ENCODE measurements around the gene CENPS. TPM values are rescaled to one million over a fixed set of nuclear protein-coding genes. Genes with fewer than 3 reads are reported as not detected.
A peak's percentile ranks its signal among the peaks of the same experiment; 100 is the strongest.

CENPS gene
- polyA plus RNA-seq, 1 experiment: 11.4 TPM

GRCh38 chr1:10479296-10479695, 49.1 kb downstream of the CENPS start:
- TF ChIP-seq CTCF (IDR thresholded peaks at IDR 0.05; ENCODE audit: low read depth, low read length): no peak
- no peak for DNase-seq (ENCODE audit: low read depth, low spot score)
- no peak overlapping the region for H3K27ac ChIP-seq (ENCODE audit: low read depth, low read length)
- ChIA-PET POLR2A (no interaction called here), CTCF (interaction anchor here (1.3 kb wide), 1 partner anchor 15 kb away, joined by 6 read pairs; no protein-coding TSS in a partner anchor)
- no peaks in the 10 kb centered on the region for H3K27me3 ChIP-seq (ENCODE audit: control insufficient read depth, insufficient read depth, low read length)
- no peaks in the 10 kb centered on the region; the same call in 1 of the 2 replicates for H3K9me3 ChIP-seq (ENCODE audit: control insufficient read depth, insufficient read depth, low read length)
- H3K4me3 ChIP-seq (ENCODE audit: low read depth, low read length): no peak overlapping the region

- CTCF ChIA-PET: interaction anchor here (0.6 kb wide), 1 partner anchor 13 kb away, joined by 3 read pairs; no protein-coding TSS in a partner anchor
Observed at GRCh38 chr1:10480614-10481013, 50.4 kb downstream of the CENPS start.

GRCh38 chr1:10484521-10484920, 54.3 kb downstream of the CENPS start:
- H3K9me3 ChIP-seq (ENCODE audit: control insufficient read depth, insufficient read depth, low read length): 0 out of 2 replicates have a peak, but pooled peaks cover 4% of the 10 kb centered on the region
- peak overlapping the region; percentile 21 for H3K27ac ChIP-seq (ENCODE audit: low read depth, low read length)
- TF ChIP-seq CTCF (IDR thresholded peaks at IDR 0.05; ENCODE audit: low read depth, low read length): no peak
- no peak for DNase-seq (ENCODE audit: low read depth, low spot score)
- no peaks in the 10 kb centered on the region for H3K27me3 ChIP-seq (ENCODE audit: control insufficient read depth, insufficient read depth, low read length)
- ChIA-PET CTCF (interaction anchor here (2.6 kb wide), 1 partner anchor 10 kb away, joined by 32 read pairs; no protein-coding TSS in a partner anchor), POLR2A (no interaction called here)
- H3K4me3 ChIP-seq (ENCODE audit: low read depth, low read length): no peak overlapping the region

More at GRCh38 chr1:10480614-10481013, 50.4 kb downstream of the CENPS start:
- 0 out of 2 replicates have a peak, but pooled peaks cover under 1% of the 10 kb centered on the region for H3K9me3 ChIP-seq (ENCODE audit: control insufficient read depth, insufficient read depth, low read length)
- DNase-seq (ENCODE audit: low read depth, low spot score): no peak
- H3K27ac ChIP-seq (ENCODE audit: low read depth, low read length): no peak overlapping the region
- no peak overlapping the region for H3K4me3 ChIP-seq (ENCODE audit: low read depth, low read length)
- TF ChIP-seq CTCF (IDR thresholded peaks at IDR 0.05; ENCODE audit: low read depth, low read length): no peak
- H3K27me3 ChIP-seq (ENCODE audit: control insufficient read depth, insufficient read depth, low read length): no peaks in the 10 kb centered on the region
- POLR2A ChIA-PET: no interaction called here

GRCh38 chr1:10489291-10490055, 59.2 kb downstream of the CENPS start:
- H3K4me3 ChIP-seq (ENCODE audit: low read depth, low read length): no peak overlapping the region
- no peak overlapping the region for H3K27ac ChIP-seq (ENCODE audit: low read depth, low read length)
- CTCF ChIA-PET: interaction anchor here (1.9 kb wide), 1 partner anchor 112 kb away, joined by 9 read pairs; no protein-coding TSS in a partner anchor
- 0 out of 2 replicates have a peak, but pooled peaks cover 4% of the 10 kb centered on the region for H3K9me3 ChIP-seq (ENCODE audit: control insufficient read depth, insufficient read depth, low read length)
- DNase-seq (ENCODE audit: low read depth, low spot score): no peak
- no peaks in the 10 kb centered on the region for H3K27me3 ChIP-seq (ENCODE audit: control insufficient read depth, insufficient read depth, low read length)
- POLR2A ChIA-PET: interaction anchor here (0.6 kb wide), 1 partner anchor 22 kb away, joined by 5 read pairs; no protein-coding TSS in a partner anchor
- no peak for TF ChIP-seq CTCF (IDR thresholded peaks at IDR 0.05; ENCODE audit: low read depth, low read length)

Data from AG04450 (cell line).